Measurements from ENCODE around the gene ZDHHC9.

DNA sequence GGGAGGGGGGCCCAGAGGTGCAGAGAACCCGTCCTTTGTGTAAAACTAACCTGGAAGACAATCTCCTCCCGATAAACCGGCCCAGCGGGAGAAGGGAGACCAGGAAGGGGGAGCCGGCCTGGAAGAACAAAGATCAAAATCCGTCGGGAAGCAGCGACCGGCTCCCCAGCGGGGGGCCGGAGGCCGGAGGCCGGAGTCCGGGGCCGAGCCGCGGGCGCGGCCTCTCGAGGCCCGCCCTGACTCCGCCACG is 552 bp downstream of the ZDHHC9 start:
- TF ChIP-seq POLR2A (IDR thresholded peaks at IDR 0.05; ENCODE audit: low read depth, low read length), result no peak
- TF ChIP-seq POLR2AphosphoS5 (IDR thresholded peaks at IDR 0.05; ENCODE audit: low read depth, low read length), result no peak
- no peak for TF ChIP-seq TAF1 (IDR thresholded peaks at IDR 0.05; ENCODE audit: borderline replicate concordance, low read depth, low read length)

Data from GM12892 (cell line).